ENCODE results near the gene IFI30. TPM values are rescaled to one million over a fixed set of nuclear protein-coding genes. Genes with fewer than 3 reads are reported as not detected.

Gene IFI30
- total and polyA plus RNA-seq, 2 donors (not counting 3 experiments of a cell fraction or from before 2014, with no cell fraction given), result 1.1 to 1.6 TPM

DNA sequence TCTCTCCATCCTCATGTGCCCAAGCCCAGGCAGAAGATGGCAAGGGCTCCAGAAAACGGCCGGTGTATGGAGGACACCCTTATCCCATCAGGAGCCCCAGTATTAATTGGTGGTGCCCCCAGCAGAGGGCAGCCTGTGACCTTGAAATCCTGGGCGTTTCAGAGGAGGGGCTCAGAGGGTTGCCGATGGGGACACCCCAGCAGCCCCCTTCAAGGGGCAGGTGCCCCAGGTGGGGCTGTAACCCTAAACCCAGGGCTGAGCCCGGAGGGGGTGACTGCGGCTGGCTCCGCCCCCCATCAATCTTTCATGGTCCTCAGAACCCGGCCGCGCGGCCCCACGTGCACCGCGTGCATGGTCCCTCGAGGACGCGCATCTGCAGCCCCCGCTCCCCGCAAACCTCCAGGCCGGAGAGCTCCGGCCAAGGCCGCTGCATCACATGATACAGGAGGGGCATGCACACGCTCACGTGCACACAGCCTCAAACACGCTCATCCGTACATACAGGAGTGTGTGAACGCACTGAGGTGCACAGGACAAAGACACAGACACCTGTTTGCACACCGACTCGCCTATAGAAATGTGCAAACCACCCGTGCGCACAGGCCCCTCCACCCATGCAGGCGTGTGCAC lies 29.3 kb downstream of the IFI30 start:
- ChIA-PET CTCF (interaction anchor here (2.6 to 3.5 kb wide), 2 partner anchors 11 to 90 kb away, joined by 25 to 26 read pairs; partner anchors contain the start of gene MPV17L2), POLR2A (no interaction called here)
- peak overlapping the region; percentile 49 for H3K4me2 ChIP-seq (ENCODE audit: insufficient read depth, low read length)
- H3K4me3 ChIP-seq (replicated peaks in 1 of 3; ENCODE audit: insufficient read depth in 1 of 3, low read depth in 1 of 3, low read length in 3 of 3), result peak overlapping the region in 1 of 3 experiments; percentile 46
- H3K9ac ChIP-seq (replicated peaks; ENCODE audit: extremely low read depth, insufficient read depth, low read length), result no peak overlapping the region
- BruUV-seq (replicated peaks), result no TSS peak
- intact Hi-C loops (cut with micrococcal nuclease), result no loop called here
- no peaks in the 10 kb centered on the region for H3K9me3 ChIP-seq (replicated peaks; ENCODE audit: control insufficient read depth, insufficient read depth, low read length)
- DNase-seq (ENCODE audit: low read depth, low spot score) (no peak), FAIRE-seq (peak; percentile 37)
- H3K79me2 ChIP-seq (ENCODE audit: control insufficient read depth, insufficient read depth, low read length), result no peaks in the 10 kb centered on the region
- peaks cover 10% of the 10 kb centered on the region for H3K4me1 ChIP-seq (ENCODE audit: control insufficient read depth, extremely low read depth, insufficient read depth, low read length)
- no peaks in the 10 kb centered on the region for H3K36me3 ChIP-seq (ENCODE audit: control insufficient read depth in 2 of 2, extremely low read depth in 1 of 2, insufficient read depth in 2 of 2, low read length in 2 of 2)
- H3K27me3 ChIP-seq (ENCODE audit: control insufficient read depth in 2 of 2, insufficient read depth in 2 of 2, low read length in 2 of 2), result peaks cover 0 to 2% of the 10 kb centered on the region in 2 experiments
- H3K9me1 ChIP-seq (replicated peaks; ENCODE audit: control insufficient read depth, extremely low read depth, insufficient read depth, low read length), result no peaks in the 10 kb centered on the region
- no peaks in the 10 kb centered on the region for H4K20me1 ChIP-seq (replicated peaks; ENCODE audit: control insufficient read depth, extremely low read depth, insufficient read depth, low read length)
- no peak overlapping the region for H3K27ac ChIP-seq (ENCODE audit: insufficient read depth, low read depth, low read length)
- TF ChIP-seq GATA2 (IDR thresholded peaks at IDR 0.05; ENCODE audit: insufficient read depth, insufficient read length, low read depth, low read length), result no peak
- no peak for TF ChIP-seq POLR2AphosphoS5 (IDR thresholded peaks at IDR 0.05; ENCODE audit: insufficient read depth, low read depth, low read length)
- TF ChIP-seq JUN (IDR thresholded peaks at IDR 0.05; ENCODE audit: borderline replicate concordance, insufficient read depth, insufficient read length, low read depth), result no peak
- TF ChIP-seq, protein P1, sequence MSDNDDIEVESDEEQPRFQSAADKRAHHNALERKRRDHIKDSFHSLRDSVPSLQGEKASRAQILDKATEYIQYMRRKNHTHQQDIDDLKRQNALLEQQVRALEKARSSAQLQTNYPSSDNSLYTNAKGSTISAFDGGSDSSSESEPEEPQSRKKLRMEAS (IDR thresholded peaks at IDR 0.05; ENCODE audit: insufficient read depth, insufficient read length), result no peak
- TF ChIP-seq, protein P2, sequence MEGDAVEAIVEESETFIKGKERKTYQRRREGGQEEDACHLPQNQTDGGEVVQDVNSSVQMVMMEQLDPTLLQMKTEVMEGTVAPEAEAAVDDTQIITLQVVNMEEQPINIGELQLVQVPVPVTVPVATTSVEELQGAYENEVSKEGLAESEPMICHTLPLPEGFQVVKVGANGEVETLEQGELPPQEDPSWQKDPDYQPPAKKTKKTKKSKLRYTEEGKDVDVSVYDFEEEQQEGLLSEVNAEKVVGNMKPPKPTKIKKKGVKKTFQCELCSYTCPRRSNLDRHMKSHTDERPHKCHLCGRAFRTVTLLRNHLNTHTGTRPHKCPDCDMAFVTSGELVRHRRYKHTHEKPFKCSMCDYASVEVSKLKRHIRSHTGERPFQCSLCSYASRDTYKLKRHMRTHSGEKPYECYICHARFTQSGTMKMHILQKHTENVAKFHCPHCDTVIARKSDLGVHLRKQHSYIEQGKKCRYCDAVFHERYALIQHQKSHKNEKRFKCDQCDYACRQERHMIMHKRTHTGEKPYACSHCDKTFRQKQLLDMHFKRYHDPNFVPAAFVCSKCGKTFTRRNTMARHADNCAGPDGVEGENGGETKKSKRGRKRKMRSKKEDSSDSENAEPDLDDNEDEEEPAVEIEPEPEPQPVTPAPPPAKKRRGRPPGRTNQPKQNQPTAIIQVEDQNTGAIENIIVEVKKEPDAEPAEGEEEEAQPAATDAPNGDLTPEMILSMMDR (IDR thresholded peaks at IDR 0.05; ENCODE audit: extremely low read depth in 1 of 2, insufficient read depth in 1 of 2, low read depth in 1 of 2, low read length in 2 of 2), result no peak
- TF ChIP-seq POLR2A (IDR thresholded peaks at IDR 0.05; ENCODE audit: low read depth, low read length), result no peak
- no peak for TF ChIP-seq EZH2 (IDR thresholded peaks at IDR 0.05; ENCODE audit: borderline replicate concordance, low read depth, low read length, severe bottlenecking)
- no peak for TF ChIP-seq MYC (IDR thresholded peaks at IDR 0.05; ENCODE audit: low read depth, low read length)
- TF ChIP-seq FOS (IDR thresholded peaks at IDR 0.05; ENCODE audit: borderline replicate concordance, insufficient read depth, low read length), result no peak
- dilution Hi-C loops (cut with MboI; ENCODE audit: extremely low pct_ligation_motif_present, low sequenced_read_pairs), result no loop called here
- H2AFZ ChIP-seq (ENCODE audit: low read depth, low read length), result no peak overlapping the region

Measured in endothelial cell of umbilical vein (primary cell).